CD4-positive, alpha-beta T cell (primary cell): ENCODE data around the gene TCF15. TPM values are rescaled to one million over a fixed set of nuclear protein-coding genes. Genes with fewer than 3 reads are reported as not detected.

ENCODE experiments used
- ATAC-seq: fragments of 200-7000 bp; cut with Tn5 transposase; one replicate; pipeline ENCODE4 v1.10.0; 2022; ENCODE audit warnings: mild to moderate bottlenecking; ENCODE audit not compliant: poor library complexity
- CTCF ChIA-PET: fragments of 350-600 bp; sonication (Branson Sonifier 250); formaldehyde crosslinking; loops from one replicate; lab custom pipeline; 2021; ENCODE audit warnings: antibody characterized with exemption, inconsistent platforms; lab: Charles Lee
- POLR2A ChIA-PET: fragments of 350-600 bp; sonication (Branson Sonifier 250); formaldehyde crosslinking; loops from one replicate; lab custom pipeline; 2021; ENCODE audit warnings: antibody characterized with exemption, inconsistent platforms; lab: Charles Lee
- DNase-seq, 14 experiments: peaks; one replicate each; pipeline ENCODE4 v3.0.0-alpha.2; 2013 to 2020; ENCODE audit warnings: mixed read lengths in 2 of 14
- H3K27ac ChIP-seq, 2 donors: one replicate each; pipeline versions ENCODE4 v1.5.1 to v1.7.0; 2013; ENCODE audit warnings: low read length in 2 of 2, low read depth in 1 of 2, mild to moderate bottlenecking in 1 of 2
- H3K27me3 ChIP-seq, 2 experiments: 1 replicate in 1 of 2; 2 replicates in 1 of 2; pipeline versions ENCODE4 v1.6.1 to v1.7.0; 2013; ENCODE audit warnings: low read length in 2 of 2, control low read depth in 1 of 2, mild to moderate bottlenecking in 1 of 2, moderate library complexity in 1 of 2; ENCODE audit not compliant: insufficient read depth in 2 of 2, control insufficient read depth in 1 of 2
- H3K36me3 ChIP-seq: one replicate; pipeline ENCODE4 v1.6.1; 2013; ENCODE audit warnings: low read length, control low read depth; ENCODE audit not compliant: insufficient read depth
- H3K4me1 ChIP-seq: one replicate; pipeline ENCODE4 v1.6.1; 2013; ENCODE audit warnings: low read length, control low read depth; ENCODE audit not compliant: insufficient read depth
- H3K4me3 ChIP-seq: one replicate; pipeline ENCODE4 v1.5.1; 2013; ENCODE audit warnings: mild to moderate bottlenecking, low read length, moderate library complexity
- H3K9me3 ChIP-seq, 2 experiments: 1 replicate in 1 of 2; 2 replicates in 1 of 2; pipeline versions ENCODE4 v1.6.1 to v1.7.0; 2013; ENCODE audit warnings: low read length in 2 of 2, mild to moderate bottlenecking in 2 of 2, control low read depth in 1 of 2, moderate library complexity in 1 of 2; ENCODE audit not compliant: control insufficient read depth in 1 of 2, insufficient read depth in 1 of 2
- H3K27ac Mint-ChIP-seq: one replicate; pipeline ENCODE4 v1.8.0; 2020; ENCODE audit warnings: mixed read lengths
- H3K27me3 Mint-ChIP-seq: one replicate; pipeline ENCODE4 v1.8.0; 2021; ENCODE audit warnings: mixed read lengths
- H3K36me3 Mint-ChIP-seq: one replicate; pipeline ENCODE4 v1.8.0; 2021; ENCODE audit warnings: low read depth, mixed read lengths
- H3K4me1 Mint-ChIP-seq: one replicate; pipeline ENCODE4 v1.8.0; 2021; ENCODE audit warnings: low read depth, mixed read lengths
- H3K4me3 Mint-ChIP-seq: one replicate; pipeline ENCODE4 v1.8.0; 2020; ENCODE audit warnings: mild to moderate bottlenecking, mixed read lengths
- H3K9me3 Mint-ChIP-seq: one replicate; pipeline ENCODE4 v1.8.0; 2020; ENCODE audit warnings: mixed read lengths
- CTCF ChIP-seq: fragments of 200-600 bp; IDR thresholded peaks from one replicate; pipeline ENCODE4 v1.8.0; 2022; ENCODE audit warnings: antibody characterized with exemption, mild to moderate bottlenecking
- intact Hi-C, 2 experiments: fragments of 100-400 bp; cut with DNase I in 1 of 2; cut with micrococcal nuclease in 1 of 2; formaldehyde crosslinking; loops; one replicate each; pipeline versions ENCODE4 v1.15.1 to v1.9.0; 2023 to 2025; cut with DNase I, micrococcal nuclease
- total RNA-seq, 174 experiments: library from RNA in 2 of 174; stranded (reverse) in 2 of 174; gene quantifications; one replicate each; pipeline ENCODE4 v1.2.3 and lab custom pipeline; 2021 to 2026

TCF15 gene
- total RNA-seq, 2 experiments from 2014 or later: not detected

GRCh38 chr20:655726-656624 lies 45.9 kb upstream of the TCF15 start:
- Mint-ChIP-seq H3K36me3 (no peaks in the 10 kb centered on the region), H3K4me1 (peaks cover 23% of the 10 kb centered on the region), H3K4me3 (peak overlapping the region; percentile 67), H3K27ac (no peak overlapping the region), H3K9me3 (no peaks in the 10 kb centered on the region), H3K27me3 (peaks cover 42% of the 10 kb centered on the region)
- H3K27ac ChIP-seq: no peak overlapping the region
- CTCF ChIA-PET: interaction anchor here (3.1 kb wide), 1 partner anchor 10 kb away, joined by 10 read pairs; no protein-coding TSS in a partner anchor
- no peak for TF ChIP-seq CTCF
- no peaks in the 10 kb centered on the region for H3K36me3 ChIP-seq
- intact Hi-C loops: no loop called here
- H3K4me3 ChIP-seq: no peak overlapping the region
- POLR2A ChIA-PET: no interaction called here
- no peaks in the 10 kb centered on the region for H3K9me3 ChIP-seq
- ATAC-seq: no peak
- H3K4me1 ChIP-seq: peaks cover 23% of the 10 kb centered on the region
- DNase-seq: no peak
- H3K27me3 ChIP-seq: peaks cover 17 to 31% of the 10 kb centered on the region in 2 experiments

- TF ChIP-seq CTCF: no peak
- Mint-ChIP-seq H3K27me3 (peaks cover 34% of the 10 kb centered on the region), H3K27ac (no peak overlapping the region), H3K9me3 (no peaks in the 10 kb centered on the region), H3K4me1 (peaks cover 34% of the 10 kb centered on the region), H3K36me3 (peaks cover 6% of the 10 kb centered on the region), H3K4me3 (peak overlapping the region; percentile 86)
- Histone ChIP-seq H3K4me3 (no peak overlapping the region), H3K9me3 (no peaks in the 10 kb centered on the region), H3K36me3 (no peaks in the 10 kb centered on the region), H3K27ac (no peak overlapping the region), H3K4me1 (peaks cover 23% of the 10 kb centered on the region), H3K27me3 (peaks cover 8 to 17% of the 10 kb centered on the region in 2 experiments)
- DNase-seq: no peak
- no peak for ATAC-seq
- POLR2A ChIA-PET: no interaction called here
- intact Hi-C loops: loop anchor here in 1 of 2 experiments (5.0 kb wide), 1 partner anchor 178 kb away; the partner anchor contains the start of gene FAM110A
- CTCF ChIA-PET: interaction anchor here (3.1 kb wide), 1 partner anchor 9 kb away, joined by 10 read pairs; no protein-coding TSS in a partner anchor
Observed at GRCh38 chr20:654417-654750, 44.3 kb upstream of the TCF15 start.

- Histone ChIP-seq H3K4me1 (peaks cover 23% of the 10 kb centered on the region), H3K36me3 (no peaks in the 10 kb centered on the region), H3K4me3 (peak overlapping the region; percentile 62), H3K9me3 (no peaks in the 10 kb centered on the region), H3K27me3 (peaks cover 2 to 13% of the 10 kb centered on the region in 2 experiments), H3K27ac (no peak overlapping the region)
- ChIA-PET CTCF (interaction anchor here (1.5 to 3.1 kb wide), 2 partner anchors 8 to 14 kb away, joined by 5 to 10 read pairs; no protein-coding TSS in a partner anchor), POLR2A (no interaction called here)
- TF ChIP-seq CTCF: no peak
- H3K4me3 Mint-ChIP-seq: peak overlapping the region; percentile 86
- DNase-seq (no peak), ATAC-seq (no peak)
- H3K36me3 Mint-ChIP-seq: peaks cover 6% of the 10 kb centered on the region
- peaks cover 34% of the 10 kb centered on the region for H3K4me1 Mint-ChIP-seq
- peaks cover 29% of the 10 kb centered on the region for H3K27me3 Mint-ChIP-seq
- intact Hi-C loops: loop anchor here in 1 of 2 experiments (5.0 kb wide), 1 partner anchor 178 kb away; the partner anchor contains the start of gene FAM110A
- H3K27ac Mint-ChIP-seq: no peak overlapping the region
- no peaks in the 10 kb centered on the region for H3K9me3 Mint-ChIP-seq
Observed at GRCh38 chr20:653590-654416, 43.7 kb upstream of the TCF15 start.
